H9 (cell line): ENCODE results near the gene DIAPH2. TPM values are rescaled to one million over a fixed set of nuclear protein-coding genes. Genes with fewer than 3 reads are reported as not detected.

ENCODE experiments used
- DNase-seq: peaks from one replicate; pipeline ENCODE4 v3.0.0-alpha.2; 2017
- H2AFZ ChIP-seq: one replicate; pipeline ENCODE4 v1.6.1; 2013; ENCODE audit warnings: mild to moderate bottlenecking, low read length, control low read depth, moderate library complexity
- H2AK5ac ChIP-seq: 2 replicates; pipeline ENCODE4 v1.6.1; 2013; ENCODE audit warnings: low read length, control low read depth, mixed read lengths; ENCODE audit not compliant: insufficient read length
- H2BK120ac ChIP-seq: one replicate; pipeline ENCODE4 v1.6.1; 2013; ENCODE audit warnings: low read depth, mild to moderate bottlenecking, low read length, control low read depth, inconsistent platforms; ENCODE audit not compliant: poor library complexity, severe bottlenecking
- H2BK12ac ChIP-seq: 2 replicates; pipeline ENCODE4 v1.6.1; 2013; ENCODE audit warnings: low read length, control low read depth, mixed read lengths, low read depth; ENCODE audit not compliant: insufficient read length
- H2BK15ac ChIP-seq: 2 replicates; pipeline ENCODE4 v1.6.1; 2013; ENCODE audit warnings: low read depth, low read length, control low read depth
- H2BK20ac ChIP-seq: one replicate; pipeline ENCODE4 v1.6.1; 2013; ENCODE audit warnings: low read depth, mild to moderate bottlenecking, low read length, control low read depth, inconsistent platforms; ENCODE audit not compliant: poor library complexity, severe bottlenecking
- H2BK5ac ChIP-seq: 2 replicates; pipeline ENCODE4 v1.6.1; 2013; ENCODE audit warnings: low read length, control low read depth, mixed read lengths; ENCODE audit not compliant: insufficient read length
- H3K14ac ChIP-seq: 2 replicates; pipeline ENCODE4 v1.6.1; 2013; ENCODE audit warnings: low read length, control low read depth; ENCODE audit not compliant: insufficient read depth
- H3K18ac ChIP-seq: 2 replicates; pipeline ENCODE4 v1.6.1; 2013; ENCODE audit warnings: low read depth, mild to moderate bottlenecking, mixed read lengths, low read length, control low read depth; ENCODE audit not compliant: insufficient read length
- H3K23ac ChIP-seq: 2 replicates; pipeline ENCODE4 v1.6.1; 2013; ENCODE audit warnings: low read length, control low read depth, mixed read lengths, low read depth; ENCODE audit not compliant: insufficient read length
- H3K23me2 ChIP-seq: 2 replicates; pipeline ENCODE4 v1.6.1; 2013; ENCODE audit warnings: low read depth, mild to moderate bottlenecking, mixed read lengths, low read length, control low read depth; ENCODE audit not compliant: insufficient read length, poor library complexity, severe bottlenecking
- H3K27ac ChIP-seq: 2 replicates; pipeline ENCODE4 v1.5.1; 2013; ENCODE audit warnings: low read length, control low read depth, mixed read lengths, low read depth; ENCODE audit not compliant: insufficient read length
- H3K27me3 ChIP-seq: 2 replicates; pipeline ENCODE4 v1.6.1; 2013; ENCODE audit warnings: low read length, control low read depth, inconsistent platforms; ENCODE audit not compliant: insufficient read depth
- H3K4ac ChIP-seq: 2 replicates; pipeline ENCODE4 v1.6.1; 2013; ENCODE audit warnings: low read depth, mild to moderate bottlenecking, control low read depth, inconsistent platforms, low read length, moderate library complexity
- H3K4me1 ChIP-seq: 2 replicates; pipeline ENCODE4 v1.6.1; 2013; ENCODE audit warnings: low read length, control low read depth, inconsistent platforms; ENCODE audit not compliant: insufficient read depth
- H3K4me2 ChIP-seq: 2 replicates; pipeline ENCODE4 v1.6.1; 2013; ENCODE audit warnings: low read length, control low read depth, mixed read lengths; ENCODE audit not compliant: insufficient read length, insufficient read depth
- H3K56ac ChIP-seq: 2 replicates; pipeline ENCODE4 v1.6.1; 2013; ENCODE audit warnings: low read depth, mild to moderate bottlenecking, mixed read lengths, low read length, control low read depth; ENCODE audit not compliant: insufficient read length
- H3K79me1 ChIP-seq: 2 replicates; pipeline ENCODE4 v1.6.1; 2013; ENCODE audit warnings: low read depth, mild to moderate bottlenecking, moderate library complexity, low read length, control low read depth, inconsistent platforms; ENCODE audit not compliant: insufficient read depth, poor library complexity, severe bottlenecking
- H3K79me2 ChIP-seq: 2 replicates; pipeline ENCODE4 v1.6.1; 2013; ENCODE audit warnings: low read length, control low read depth, inconsistent platforms; ENCODE audit not compliant: insufficient read depth
- H3K9ac ChIP-seq: 2 replicates; pipeline ENCODE4 v1.6.1; 2013; ENCODE audit warnings: low read length, control low read depth, mixed read lengths; ENCODE audit not compliant: insufficient read length; ENCODE audit errors: extremely low read depth
- H3K9me3 ChIP-seq: one replicate; pipeline ENCODE4 v1.6.1; 2013; ENCODE audit warnings: low read depth, low read length, inconsistent platforms; ENCODE audit not compliant: control insufficient read depth
- H3T11ph ChIP-seq: one replicate; pipeline ENCODE4 v1.6.1; 2013; ENCODE audit warnings: mild to moderate bottlenecking, low read length, control low read depth, inconsistent platforms
- H4K20me1 ChIP-seq: one replicate; pipeline ENCODE4 v1.6.1; 2013; ENCODE audit not compliant: control insufficient read depth, insufficient read length, insufficient read depth
- H4K5ac ChIP-seq: 2 replicates; pipeline ENCODE4 v1.6.1; 2013; ENCODE audit warnings: low read depth, mild to moderate bottlenecking, mixed read lengths, low read length, control low read depth; ENCODE audit not compliant: insufficient read length
- H4K8ac ChIP-seq: replicated peaks from 2 replicates; pipeline ENCODE4 v1.6.1; 2013; ENCODE audit warnings: low read length, control low read depth, mixed read lengths, low read depth; ENCODE audit not compliant: insufficient read length
- H4K91ac ChIP-seq: 2 replicates; pipeline ENCODE4 v1.6.1; 2013; ENCODE audit warnings: low read depth, mild to moderate bottlenecking, moderate library complexity, mixed read lengths, low read length, control low read depth; ENCODE audit not compliant: insufficient read length
- H3K27ac Mint-ChIP-seq, 3 experiments: 2 replicates in 2 of 3; 3 replicates in 1 of 3; pipeline ENCODE4 v1.8.0; 2020 to 2021; ENCODE audit warnings: mixed read lengths in 3 of 3, mild to moderate bottlenecking in 1 of 3, moderate library complexity in 1 of 3
- H3K27me3 Mint-ChIP-seq: 2 replicates; pipeline ENCODE4 v1.8.0; 2021; ENCODE audit warnings: low read depth, mild to moderate bottlenecking, moderate library complexity, mixed read lengths
- H3K36me3 Mint-ChIP-seq, 3 experiments: 2 replicates in 2 of 3; 3 replicates in 1 of 3; pipeline ENCODE4 v1.8.0; 2020 to 2021; ENCODE audit warnings: low read depth in 3 of 3, mixed read lengths in 3 of 3; ENCODE audit not compliant: insufficient read depth in 1 of 3
- H3K4me1 Mint-ChIP-seq, 2 experiments: 2 replicates each; pipeline ENCODE4 v1.8.0; 2020; ENCODE audit warnings: mixed read lengths in 2 of 2
- H3K4me3 Mint-ChIP-seq, 2 experiments: 2 replicates in 1 of 2; 3 replicates in 1 of 2; pipeline ENCODE4 v1.8.0; 2020 to 2021; ENCODE audit warnings: mild to moderate bottlenecking in 2 of 2, mixed read lengths in 2 of 2, moderate library complexity in 1 of 2
- H3K9me3 Mint-ChIP-seq, 2 experiments: 2 replicates in 1 of 2; 3 replicates in 1 of 2; pipeline ENCODE4 v1.8.0; 2020; ENCODE audit warnings: mild to moderate bottlenecking in 2 of 2, mixed read lengths in 2 of 2, moderate library complexity in 1 of 2
- CTCF ChIP-seq: fragments of 200-600 bp; sonication (generic); conservative IDR thresholded peaks from 3 replicates; pipeline ENCODE4 v1.8.0; 2021; ENCODE audit warnings: antibody characterized with exemption, mild to moderate bottlenecking
- WGBS: extraction: QIAGEN DNeasy Blood & Tissue Kit; methylation state at CpG from one replicate; pipeline ENCODE4 v1.1.7; 2013; ENCODE audit warnings: missing lambda C conversion rate, low lambda C conversion rate, mixed read lengths; ENCODE audit not compliant: insufficient read length; ENCODE audit errors: extremely low coverage; 5-methylcytosine and 5-hydroxymethylcytosine counted together
- total RNA-seq: library from RNA; stranded (reverse); gene quantifications from 2 replicates; pipeline ENCODE4 v1.2.1, GENCODE V29; 2021

Gene DIAPH2
- total RNA-seq, 1 experiment from 2014 or later: 45.4 TPM

- Histone ChIP-seq H3K4me1 (no peaks in the 10 kb centered on the region), H3K23me2 (no peaks in the 10 kb centered on the region), H2BK5ac (no peak overlapping the region), H3K4ac (no peak overlapping the region), H4K91ac (no peak overlapping the region), H4K20me1 (no peaks in the 10 kb centered on the region), H2AFZ (no peak overlapping the region), H3K27me3 (no peaks in the 10 kb centered on the region), H3K27ac (no peak overlapping the region), H2BK20ac (no peak overlapping the region), H3K79me1 (no peaks in the 10 kb centered on the region), H3K4me2 (no peak overlapping the region), H4K8ac (no peak overlapping the region), H2BK12ac (no peak overlapping the region), H3K9me3 (no peaks in the 10 kb centered on the region), H3K18ac (no peak overlapping the region), H3K23ac (no peak overlapping the region), H3T11ph (no peak overlapping the region), H4K5ac (no peak overlapping the region), H2AK5ac (no peak overlapping the region), H3K56ac (no peak overlapping the region), H3K79me2 (no peaks in the 10 kb centered on the region), H3K14ac (no peak overlapping the region), H2BK15ac (no peak overlapping the region), H2BK120ac (no peak overlapping the region), H3K9ac (no peak overlapping the region)
- Mint-ChIP-seq H3K27me3 (no peaks in the 10 kb centered on the region), H3K4me3 (no peak overlapping the region), H3K36me3 (no peaks in the 10 kb centered on the region; a peak in 1 of 7 replicates), H3K9me3 (no peaks in the 10 kb centered on the region), H3K27ac (no peak overlapping the region), H3K4me1 (peaks cover 12 to 17% of the 10 kb centered on the region in 2 experiments)
- no peak for DNase-seq
- 100% methylated on average over 1 of the region's 4 CpGs for WGBS
- no peak for TF ChIP-seq CTCF
Measured at GRCh38 chrX:96919672-96920071, 235.0 kb downstream of the DIAPH2 start.
